Body of pancreas (tissue), 4 donors: ENCODE measurements around the gene UST. TPM values are rescaled to one million over a fixed set of nuclear protein-coding genes. Genes with fewer than 3 reads are reported as not detected.

Source experiments
- ATAC-seq: fragments of 150-250 bp; one replicate; pipeline ENCODE4 v1.9.1; 2016
- DNase-seq, 4 donors: peaks; one replicate each; pipeline ENCODE4 v3.0.0-alpha.2; 2019
- H3K27ac ChIP-seq, 4 donors: fragments of 200-600 bp; sonication (generic); 1 replicate in 3 of 4; 2 replicates in 1 of 4; pipeline versions ENCODE4 v1.5.1 to v1.6.1; 2016 to 2019; ENCODE audit warnings: mild to moderate bottlenecking in 1 of 4, mixed read lengths in 1 of 4, moderate library complexity in 1 of 4
- H3K27me3 ChIP-seq, 2 donors: fragments of 200-600 bp; sonication (generic); one replicate each; pipeline ENCODE4 v1.6.0; 2016; ENCODE audit warnings: mild to moderate bottlenecking in 1 of 2
- H3K36me3 ChIP-seq, 2 donors: fragments of 200-600 bp; sonication (generic); replicated peaks in 1 of 2; 2 replicates each; pipeline ENCODE4 v1.5.1; 2016; ENCODE audit warnings: low read depth in 2 of 2; ENCODE audit not compliant: insufficient read depth in 1 of 2
- H3K4me1 ChIP-seq: fragments of 200-600 bp; sonication (generic); one replicate; pipeline ENCODE4 v1.6.0; 2016
- H3K4me3 ChIP-seq, 2 donors: fragments of 200-600 bp; sonication (generic); 1 replicate in 1 of 2; 2 replicates in 1 of 2; pipeline ENCODE4 v1.5.1; 2016 to 2019
- H3K9me3 ChIP-seq, 3 donors: fragments of 200-600 bp; sonication (generic); 1 replicate in 2 of 3; 2 replicates in 1 of 3; pipeline ENCODE4 v1.5.1; 2016
- POLR2A ChIP-seq, 3 donors: fragments of 450-650 bp; IDR thresholded peaks; one replicate each; pipeline ENCODE4 v1.6.1; 2016; ENCODE audit warnings: antibody characterized with exemption in 3 of 3, mild to moderate bottlenecking in 2 of 3
- WGBS, 2 donors: methylation state at CpG; one replicate each; pipeline ENCODE4 v1.1.5; 2017; 5-methylcytosine and 5-hydroxymethylcytosine counted together
- intact Hi-C: fragments of 100-400 bp; cut with DNase I; formaldehyde crosslinking; loops from one replicate; pipeline ENCODE4 v1.15.1; 2023
- total RNA-seq, 2 donors: library from RNA; depleted of rRNA; stranded (reverse); fragments of >200 nt; gene quantifications; one replicate each; pipeline ENCODE4 v1.1.0, GENCODE V29; 2016
- TF ChIP-seq, protein P1 (sequence below), 7 experiments: fragments of 450-650 bp in 4 of 7; fragments of 200-600 bp in 3 of 7; sonication (generic) in 3 of 7; IDR thresholded peaks; one replicate each; pipeline ENCODE4 v1.5.1; 2016 to 2019; ENCODE audit warnings: antibody characterized with exemption in 7 of 7

UST gene
- total RNA-seq, 2 donors from 2014 or later = 11.4 to 28.3 TPM

DNA sequence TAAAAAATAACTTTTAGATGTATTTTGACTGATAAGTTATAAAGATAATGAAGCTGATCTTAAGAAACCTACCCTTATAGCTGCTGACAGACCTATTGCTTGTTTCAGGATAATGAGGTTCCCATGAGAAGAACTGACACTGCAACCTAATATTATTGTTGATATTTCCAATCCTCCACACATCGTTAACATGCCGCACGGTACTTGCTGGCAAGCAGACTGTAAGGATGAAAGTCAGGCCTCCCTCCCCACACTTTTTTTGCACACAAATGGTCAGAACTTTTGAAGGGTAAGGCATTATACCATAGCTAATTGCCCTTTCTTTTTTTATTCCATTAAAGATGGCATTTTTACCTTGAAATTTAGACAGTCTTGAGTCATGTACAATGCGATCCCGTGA, 210.9 kb downstream of the UST start:
- ATAC-seq = no peak
- intact Hi-C loops = no loop called here

DNA sequence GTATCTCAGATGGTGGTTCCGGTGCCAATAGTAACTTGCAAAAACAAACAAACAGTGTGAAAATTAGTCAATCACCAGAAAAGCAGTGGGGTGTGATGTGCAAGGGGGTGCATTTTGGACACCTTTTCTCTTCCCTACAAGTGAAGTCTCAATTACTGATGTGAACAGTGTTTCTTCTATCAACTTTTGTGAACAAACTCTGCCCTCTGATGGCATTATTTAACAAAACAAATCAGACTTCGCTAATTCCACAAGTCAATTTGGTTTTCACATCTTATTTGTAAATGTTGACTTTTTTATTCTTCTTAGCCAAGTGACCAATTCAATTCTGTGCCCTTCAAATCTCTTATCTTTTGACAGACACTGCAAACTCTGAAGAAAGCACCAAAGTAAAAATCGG, 212.2 kb downstream of the UST start:
- no peak for TF ChIP-seq POLR2A (IDR thresholded peaks at IDR 0.05)
- TF ChIP-seq, protein P1, sequence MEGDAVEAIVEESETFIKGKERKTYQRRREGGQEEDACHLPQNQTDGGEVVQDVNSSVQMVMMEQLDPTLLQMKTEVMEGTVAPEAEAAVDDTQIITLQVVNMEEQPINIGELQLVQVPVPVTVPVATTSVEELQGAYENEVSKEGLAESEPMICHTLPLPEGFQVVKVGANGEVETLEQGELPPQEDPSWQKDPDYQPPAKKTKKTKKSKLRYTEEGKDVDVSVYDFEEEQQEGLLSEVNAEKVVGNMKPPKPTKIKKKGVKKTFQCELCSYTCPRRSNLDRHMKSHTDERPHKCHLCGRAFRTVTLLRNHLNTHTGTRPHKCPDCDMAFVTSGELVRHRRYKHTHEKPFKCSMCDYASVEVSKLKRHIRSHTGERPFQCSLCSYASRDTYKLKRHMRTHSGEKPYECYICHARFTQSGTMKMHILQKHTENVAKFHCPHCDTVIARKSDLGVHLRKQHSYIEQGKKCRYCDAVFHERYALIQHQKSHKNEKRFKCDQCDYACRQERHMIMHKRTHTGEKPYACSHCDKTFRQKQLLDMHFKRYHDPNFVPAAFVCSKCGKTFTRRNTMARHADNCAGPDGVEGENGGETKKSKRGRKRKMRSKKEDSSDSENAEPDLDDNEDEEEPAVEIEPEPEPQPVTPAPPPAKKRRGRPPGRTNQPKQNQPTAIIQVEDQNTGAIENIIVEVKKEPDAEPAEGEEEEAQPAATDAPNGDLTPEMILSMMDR (IDR thresholded peaks at IDR 0.05) = no peak
- ATAC-seq (no peak), DNase-seq (no peak)
- WGBS, 2 donors = 36 to 38% methylated on average over 3 of the region's 3 CpGs
- Histone ChIP-seq H3K4me1 (no peaks in the 10 kb centered on the region), H3K27ac (no peak overlapping the region), H3K36me3 (no peaks in the 10 kb centered on the region), H3K27me3 (no peaks in the 10 kb centered on the region), H3K4me3 (no peak overlapping the region), H3K9me3 (no peaks in the 10 kb centered on the region)
- intact Hi-C loops = no loop called here

More for the DNA sequence above, 210.9 kb downstream of the UST start:
- no peaks in the 10 kb centered on the region for H3K36me3 ChIP-seq
- 94 to 96% methylated on average over 5 of the region's 5 CpGs for WGBS, 2 donors
- H3K4me3 ChIP-seq = no peak overlapping the region
- H3K27ac ChIP-seq = no peak overlapping the region
- no peaks in the 10 kb centered on the region for H3K4me1 ChIP-seq
- DNase-seq = no peak
- H3K9me3 ChIP-seq = no peaks in the 10 kb centered on the region
- TF ChIP-seq POLR2A (IDR thresholded peaks at IDR 0.05) = no peak
- TF ChIP-seq, protein P1 (IDR thresholded peaks at IDR 0.05) = no peak
- H3K27me3 ChIP-seq = no peaks in the 10 kb centered on the region

DNA sequence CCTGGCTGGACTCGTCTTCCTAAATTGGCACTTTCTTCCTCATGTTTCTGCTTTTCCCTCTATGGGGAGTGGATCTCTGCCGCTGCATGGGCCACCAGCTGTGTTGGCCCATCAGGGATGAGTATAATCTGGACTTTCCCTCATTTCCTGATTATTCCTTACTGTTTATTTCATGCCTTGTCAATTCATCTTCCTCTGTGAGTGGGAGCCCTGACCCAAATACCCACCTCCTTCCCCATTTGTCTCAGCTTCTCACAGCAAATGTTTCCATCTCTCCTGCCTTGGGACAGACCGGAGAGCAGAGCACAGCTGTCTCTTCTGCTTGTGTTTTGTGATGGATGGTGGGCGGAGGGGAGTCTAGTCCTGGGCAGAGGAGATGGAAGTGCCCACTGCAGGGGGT, 212.7 kb downstream of the UST start:
- no peaks in the 10 kb centered on the region for H3K9me3 ChIP-seq
- WGBS, 2 donors = 80 to 82% methylated on average over 4 of the region's 4 CpGs
- intact Hi-C loops = no loop called here
- H3K4me3 ChIP-seq = no peak overlapping the region
- H3K4me1 ChIP-seq = no peaks in the 10 kb centered on the region
- no peak for ATAC-seq
- no peak for TF ChIP-seq POLR2A (IDR thresholded peaks at IDR 0.05)
- TF ChIP-seq, protein P1 (IDR thresholded peaks at IDR 0.05) = no peak
- no peaks in the 10 kb centered on the region for H3K27me3 ChIP-seq
- H3K27ac ChIP-seq = no peak overlapping the region
- no peak for DNase-seq
- no peaks in the 10 kb centered on the region for H3K36me3 ChIP-seq

DNA sequence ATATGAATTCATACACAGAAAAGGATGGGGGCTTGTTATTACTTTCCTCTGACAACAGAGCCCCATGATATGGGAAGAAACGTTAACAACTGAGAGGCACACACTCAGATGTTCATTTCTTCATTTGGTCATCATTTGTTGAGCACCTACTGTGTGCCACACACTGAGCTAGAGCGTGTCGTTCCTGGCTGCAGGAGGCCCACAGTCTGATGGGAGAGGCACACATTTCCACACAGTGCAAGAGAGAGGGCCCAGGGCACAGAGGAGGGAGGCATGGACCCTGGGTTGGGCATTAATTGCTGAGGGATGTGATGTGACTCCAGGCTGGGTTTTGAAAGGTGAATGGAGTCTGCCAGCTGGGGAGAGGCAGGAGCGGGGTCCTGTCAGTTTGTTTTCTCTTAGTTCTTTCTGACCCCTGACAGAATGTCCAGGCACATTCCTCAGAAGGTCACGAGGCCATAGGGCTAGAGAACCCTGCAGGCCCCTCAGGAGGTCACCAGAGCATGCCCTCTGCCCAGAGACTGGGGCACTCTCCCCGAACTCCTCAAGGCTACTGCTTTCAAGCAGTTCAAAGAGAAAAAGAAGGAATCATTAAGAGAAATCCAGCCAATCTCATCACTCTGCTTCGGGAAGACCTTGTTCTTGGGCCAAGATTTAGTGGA, 216.2 kb downstream of the UST start:
- DNase-seq (no peak), ATAC-seq (no peak)
- 85 to 90% methylated on average over 7 of the region's 7 CpGs for WGBS, 2 donors
- Histone ChIP-seq H3K4me3 (no peak overlapping the region), H3K27ac (no peak overlapping the region), H3K36me3 (no peaks in the 10 kb centered on the region), H3K27me3 (no peaks in the 10 kb centered on the region), H3K9me3 (no peaks in the 10 kb centered on the region), H3K4me1 (no peaks in the 10 kb centered on the region)
- intact Hi-C loops = no loop called here
- TF ChIP-seq POLR2A (IDR thresholded peaks at IDR 0.05) = no peak
- TF ChIP-seq, protein P1 (IDR thresholded peaks at IDR 0.05) = no peak

DNA sequence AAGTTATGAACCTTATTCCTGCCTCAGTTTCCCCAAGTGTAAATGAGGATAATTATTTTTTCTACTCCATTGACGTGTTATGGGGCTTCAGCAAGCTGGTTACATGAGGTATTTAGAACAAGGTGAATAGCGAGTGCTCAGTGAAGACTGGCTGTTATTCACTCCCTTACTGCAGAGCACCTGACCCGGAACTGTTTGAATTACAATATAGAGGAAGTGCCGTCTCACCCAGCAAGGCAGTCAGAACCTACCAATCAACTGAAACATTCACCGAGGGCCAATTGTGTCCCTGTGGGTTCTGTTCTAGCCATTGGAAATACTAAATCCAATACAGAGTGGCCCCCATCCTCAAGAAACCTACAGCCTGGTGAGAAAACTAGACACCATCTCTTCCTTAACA, 216.9 kb downstream of the UST start:
- TF ChIP-seq, protein P1 (IDR thresholded peaks at IDR 0.05) = no peak
- no peak for TF ChIP-seq POLR2A (IDR thresholded peaks at IDR 0.05)
- Histone ChIP-seq H3K4me1 (no peaks in the 10 kb centered on the region), H3K9me3 (no peaks in the 10 kb centered on the region), H3K27me3 (no peaks in the 10 kb centered on the region), H3K36me3 (no peaks in the 10 kb centered on the region), H3K27ac (no peak overlapping the region), H3K4me3 (no peak overlapping the region)
- ATAC-seq = no peak
- 91 to 92% methylated on average over 5 of the region's 5 CpGs for WGBS, 2 donors
- DNase-seq = no peak
- intact Hi-C loops = no loop called here
